Embryonic facial prominence (tissue), 1 donor: ENCODE measurements around the gene KAT8.
"Not testable (repeated sequence)": the region's sequence is repeated elsewhere in the genome, so short reads cannot be mapped to it uniquely, and the experiment has no call there.

ENCODE experiments used
- DNase-seq: peaks from one replicate; pipeline ENCODE4 v3.0.0-alpha.2; 2016; ENCODE audit errors: extremely low spot score

The KAT8 gene

GRCh38 chr16:31131841-31132271 is 14.4 kb downstream of the KAT8 start:
- no peak for DNase-seq

GRCh38 chr16:31132303-31132979 is 15.0 kb downstream of the KAT8 start:
- DNase-seq: no peak

DNA sequence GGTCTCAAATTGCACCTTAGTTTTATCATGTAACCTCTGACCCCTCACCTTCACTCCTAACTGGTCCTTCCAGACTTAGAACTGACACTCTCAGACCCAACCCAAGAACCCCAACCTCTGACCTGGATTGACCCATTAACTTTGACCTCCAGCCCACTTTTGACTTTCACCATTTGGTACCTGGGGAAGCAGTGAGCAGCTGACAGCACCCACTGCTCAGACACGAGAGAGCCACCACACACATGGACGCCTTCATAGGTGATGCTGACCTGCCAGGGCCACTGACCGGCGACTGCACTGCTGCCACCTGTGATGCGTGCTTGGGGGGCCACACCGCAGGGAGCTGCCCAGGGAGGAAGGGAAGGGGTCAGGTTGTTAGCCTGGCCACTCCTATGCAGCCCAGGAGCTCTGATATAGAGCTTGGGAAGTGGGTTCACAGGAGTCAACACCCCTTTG is 15.6 kb downstream of the KAT8 start:
- no peak for DNase-seq

- DNase-seq: no peak
Measured at GRCh38 chr16:31134091-31134571, 16.7 kb downstream of the KAT8 start.

GRCh38 chr16:31134625-31135534 is 17.4 kb downstream of the KAT8 start:
- no peak for DNase-seq

- DNase-seq: no peak
Measured at GRCh38 chr16:31135535-31136286, 18.2 kb downstream of the KAT8 start, which contains the start of gene PRSS8. PRSS8 (minus strand) TSS chr16:31135727; CDS start chr16:31135498, 229 bp downstream.

DNA sequence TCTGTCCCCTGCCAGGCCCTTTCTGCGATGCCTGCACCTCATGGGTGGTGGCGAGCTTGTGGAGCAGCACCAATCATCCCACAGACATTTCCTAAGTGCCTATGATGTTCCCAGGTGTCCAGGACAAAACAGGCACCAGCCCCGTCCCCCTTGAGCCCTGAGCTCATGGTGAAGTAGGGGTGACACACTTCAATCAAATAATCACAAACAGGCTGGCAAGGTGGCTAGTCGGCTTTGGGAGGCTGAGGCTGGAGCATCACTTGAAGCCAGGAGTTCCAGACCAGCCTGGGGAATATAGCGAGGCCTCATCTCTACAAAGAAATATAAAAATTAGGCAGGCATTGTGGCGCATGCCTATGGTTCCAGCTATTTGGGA is 18.8 kb downstream of the KAT8 start:
- no peak for DNase-seq

GRCh38 chr16:31136822-31137499 is 19.5 kb downstream of the KAT8 start:
- not testable (repeated sequence) for DNase-seq

DNA sequence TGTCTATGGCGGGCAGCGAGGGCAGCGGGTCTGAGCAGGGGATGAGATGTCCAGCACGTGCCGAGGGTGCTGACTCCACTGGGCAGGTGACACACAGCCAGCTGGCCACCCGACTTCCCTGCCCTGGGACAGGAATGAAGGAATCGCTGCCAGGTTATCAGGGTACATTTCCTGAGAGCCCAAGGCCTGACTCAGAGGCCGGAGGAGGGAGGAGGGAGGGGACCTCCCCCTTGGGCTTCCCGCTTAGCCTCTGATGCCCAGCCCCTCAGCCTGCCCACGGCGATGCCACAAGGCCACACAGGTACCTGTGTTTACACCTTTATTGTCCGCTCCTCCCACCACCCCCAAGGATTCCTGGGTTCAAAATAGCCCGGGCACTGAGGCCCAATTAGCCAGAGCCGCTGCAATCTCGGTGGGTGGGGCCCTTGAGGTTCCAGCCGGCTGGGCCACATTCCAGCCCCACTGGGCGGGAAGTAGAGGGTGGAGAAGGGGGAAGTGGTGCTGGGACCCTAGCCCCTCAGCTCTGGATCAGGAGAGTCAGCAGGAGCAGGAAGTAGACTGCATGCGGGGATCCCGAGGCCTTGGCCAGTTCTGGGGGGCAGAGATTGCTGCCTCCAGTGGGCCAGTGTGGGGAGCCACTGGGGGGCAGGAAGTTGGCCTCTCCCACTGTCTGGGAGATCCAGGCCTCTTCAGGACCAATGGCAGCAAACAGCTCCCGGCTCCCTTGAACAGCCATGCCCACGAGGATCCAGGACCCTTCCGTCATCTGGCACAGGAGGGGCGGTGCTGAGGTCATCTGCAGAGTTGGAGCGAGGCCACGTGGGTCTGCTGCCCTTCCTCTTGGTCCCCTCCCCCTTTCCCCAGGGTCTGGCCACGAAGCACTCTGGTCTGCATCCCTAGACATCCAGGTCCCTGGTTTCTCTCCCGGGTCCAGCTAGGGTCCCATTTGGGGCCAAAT is 21.4 kb downstream of the KAT8 start:
- DNase-seq: no peak

DNA sequence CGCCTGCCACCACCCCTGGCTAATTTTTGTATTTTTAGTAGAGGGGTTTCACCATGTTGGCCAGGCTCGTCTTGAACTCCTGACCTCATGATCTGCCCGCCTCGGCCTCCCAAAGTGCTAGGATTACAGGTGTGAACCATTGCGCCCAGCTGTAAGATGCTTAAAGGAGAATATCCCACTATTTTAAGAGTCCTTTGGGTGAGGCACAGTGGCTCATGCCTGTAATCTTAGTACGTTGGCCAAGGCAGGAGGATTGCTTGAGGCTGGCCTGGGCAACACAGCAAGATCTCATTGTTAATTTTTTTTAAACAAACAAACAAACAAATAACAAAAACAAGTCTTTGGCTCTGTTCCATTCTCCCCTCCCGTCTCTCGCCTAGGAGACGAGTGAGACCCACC is 23.6 kb downstream of the KAT8 start:
- DNase-seq: not testable (repeated sequence)

- DNase-seq: no peak
Measured at GRCh38 chr16:31141489-31142108, 24.1 kb downstream of the KAT8 start.

- DNase-seq: peak; percentile 96
Measured at GRCh38 chr16:31142109-31143010, 24.9 kb downstream of the KAT8 start.

GRCh38 chr16:31143011-31143693 is 25.7 kb downstream of the KAT8 start:
- no peak for DNase-seq

- no peak for DNase-seq
Measured at GRCh38 chr16:31143694-31144148, 26.3 kb downstream of the KAT8 start.

DNA sequence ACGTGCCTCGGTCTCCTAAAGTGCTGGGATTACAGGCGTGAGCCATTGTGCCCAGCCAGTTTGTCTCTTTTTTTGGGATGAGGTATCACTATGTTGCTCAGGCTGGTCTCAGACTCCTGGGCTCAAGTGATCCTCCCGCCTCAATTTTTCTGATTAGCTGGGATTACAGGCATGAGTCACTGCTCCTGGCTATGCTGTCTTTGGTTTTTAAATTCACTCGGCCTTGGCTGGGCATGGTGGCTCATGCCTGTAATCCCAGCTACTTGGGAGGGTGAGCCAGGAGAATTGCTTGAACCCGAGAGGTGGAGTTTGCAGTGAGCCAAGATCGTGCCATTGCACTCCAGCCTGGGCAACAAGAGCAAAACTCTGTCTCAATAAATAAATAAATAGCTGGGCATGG is 27.0 kb downstream of the KAT8 start:
- not testable (repeated sequence) for DNase-seq

- no peak for DNase-seq
Measured at GRCh38 chr16:31145398-31145990, 28.0 kb downstream of the KAT8 start.

- DNase-seq: no peak
Measured at GRCh38 chr16:31147574-31147973, 30.1 kb downstream of the KAT8 start.
